Lung (tissue), 12 donors: ENCODE results near the gene HMGCL. TPM values are rescaled to one million over a fixed set of nuclear protein-coding genes. Genes with fewer than 3 reads are reported as not detected.

Experiments
- ATAC-seq: fragments of 200-7000 bp; cut with Tn5 transposase; one replicate; pipeline ENCODE4 v1.9.1; 2020; ENCODE audit warnings: moderate number of reproducible peaks; ENCODE audit not compliant: insufficient read depth, low FRiP score
- DNase-seq, 3 donors: peaks; one replicate each; pipeline ENCODE4 v3.0.0-alpha.2; 2013 to 2017
- H3K27ac ChIP-seq, 2 donors: one replicate each; pipeline ENCODE4 v1.5.1; 2013; ENCODE audit warnings: mild to moderate bottlenecking in 2 of 2, moderate library complexity in 2 of 2, control low read depth in 1 of 2, inconsistent platforms in 1 of 2, low read depth in 1 of 2, low read length in 1 of 2
- H3K27me3 ChIP-seq, 3 donors: one replicate each; pipeline ENCODE4 v1.5.1; 2013; ENCODE audit warnings: low read length in 2 of 3; ENCODE audit not compliant: control insufficient read depth in 3 of 3, insufficient read depth in 3 of 3
- H3K36me3 ChIP-seq, 4 donors: one replicate each; pipeline ENCODE4 v1.5.1; 2013; ENCODE audit warnings: low read length in 4 of 4, mild to moderate bottlenecking in 1 of 4, moderate library complexity in 1 of 4; ENCODE audit not compliant: control insufficient read depth in 4 of 4, insufficient read depth in 4 of 4
- H3K4me1 ChIP-seq, 5 donors: one replicate each; pipeline ENCODE4 v1.5.1; 2013; ENCODE audit warnings: low read length in 5 of 5, mild to moderate bottlenecking in 2 of 5, moderate library complexity in 1 of 5; ENCODE audit not compliant: control insufficient read depth in 5 of 5, insufficient read depth in 5 of 5
- H3K4me3 ChIP-seq: one replicate; pipeline ENCODE4 v1.5.1; 2013; ENCODE audit warnings: mild to moderate bottlenecking, control low read depth, moderate library complexity
- H3K9ac ChIP-seq, 2 donors: one replicate each; pipeline ENCODE4 v1.5.1; 2013; ENCODE audit warnings: low read length in 2 of 2, control low read depth in 1 of 2; ENCODE audit not compliant: insufficient read depth in 1 of 2
- H3K9me3 ChIP-seq, 4 donors: one replicate each; pipeline ENCODE4 v1.5.1; 2013; ENCODE audit warnings: low read length in 3 of 4, mild to moderate bottlenecking in 1 of 4, moderate library complexity in 1 of 4; ENCODE audit not compliant: control insufficient read depth in 4 of 4, insufficient read depth in 3 of 4
- CTCF ChIP-seq: IDR thresholded peaks from 2 replicates; pipeline ENCODE4 v1.5.1; 2012; ENCODE audit warnings: mild to moderate bottlenecking; ENCODE audit errors: control extremely low read depth, extremely low read depth
- WGBS, 2 donors: extraction: QIAGEN DNeasy Blood & Tissue Kit; methylation state at CpG; one replicate each; pipeline ENCODE4 v1.1.7; 2013; 5-methylcytosine and 5-hydroxymethylcytosine counted together
- polyA plus RNA-seq, 2 donors: library from polyadenylated mRNA; stranded (reverse); fragments of 200-250 nt; gene quantifications; one replicate each; pipeline ENCODE4 v1.2.1, GENCODE V29; 2013
- total RNA-seq, 2 donors: library from RNA; depleted of rRNA in 1 of 2; stranded (reverse); fragments of >200 nt in 1 of 2; gene quantifications; one replicate each; pipeline ENCODE4 v1.2.1, GENCODE V29; 2014 to 2021
- donor health status: control.
- donor health status: control.
- donor health status: Bipolar disorder and iron deficiency.
- donor health status: healthy.
- donor health status: DM: yes; HTN: yes; CAD: no.

Gene HMGCL
- total and polyA plus RNA-seq, 4 donors: 33.3 to 47.6 (median 43.9) TPM

GRCh38 chr1:23868557-23869016, 43.4 kb upstream of the HMGCL start:
- Histone ChIP-seq H3K36me3 (no peaks in the 10 kb centered on the region), H3K27ac (peak overlapping the region; percentile 71), H3K4me3 (no peak overlapping the region), H3K9me3 (no peaks in the 10 kb centered on the region), H3K4me1 (peaks cover 0 to 15% (median 11%) of the 10 kb centered on the region in 5 donors), H3K9ac (peak overlapping the region in 1 of 2 donors; percentile 69), H3K27me3 (peaks cover 0 to 2% (median 0%) of the 10 kb centered on the region in 3 donors)
- DNase-seq (no peak), ATAC-seq (peak; percentile 22)
- no peak for TF ChIP-seq CTCF
- 11 to 12% methylated on average over 20 of the region's 20 CpGs for WGBS, 2 donors

GRCh38 chr1:23867895-23868556, 42.8 kb upstream of the HMGCL start, which contains the start of gene FUCA1:
Gene FUCA1 (minus strand): TSS chr1:23868290. CDS start chr1:23868286, 4 bp downstream.
- no peaks in the 10 kb centered on the region for H3K36me3 ChIP-seq
- 0 to 1% methylated on average over 62 to 71 of the region's 71 CpGs for WGBS, 2 donors

GRCh38 chr1:23867542-23867894, 42.3 kb upstream of the HMGCL start:
- H3K27ac ChIP-seq: peak overlapping the region; percentile 74 to 87
- H3K9me3 ChIP-seq: no peaks in the 10 kb centered on the region
- TF ChIP-seq CTCF: no peak
- DNase-seq (no peak), ATAC-seq (no peak)
- H3K4me3 ChIP-seq: peak overlapping the region; percentile 81
- peaks cover 0 to 15% (median 11%) of the 10 kb centered on the region in 5 donors for H3K4me1 ChIP-seq
- H3K9ac ChIP-seq: peak overlapping the region in 1 of 2 donors; percentile 30
- peaks cover 0 to 2% (median under 1%) of the 10 kb centered on the region in 4 donors for H3K36me3 ChIP-seq
- WGBS, 2 donors: 4 to 5% methylated on average over 17 of the region's 17 CpGs
- H3K27me3 ChIP-seq: peaks cover 0 to 2% (median 0%) of the 10 kb centered on the region in 3 donors

More at GRCh38 chr1:23867895-23868556, 42.8 kb upstream of the HMGCL start, which contains the start of gene FUCA1:
- Histone ChIP-seq H3K4me3 (peak within 1 kb of the TSS; percentile 81), H3K27me3 (peaks cover 0 to 2% (median 0%) of the 10 kb centered on the region in 3 donors), H3K9ac (peak within 1 kb of the TSS in 1 of 2 donors; percentile 69), H3K9me3 (no peaks in the 10 kb centered on the region), H3K4me1 (peaks cover 0 to 15% (median 11%) of the 10 kb centered on the region in 5 donors), H3K27ac (peak within 1 kb of the TSS; percentile 74 to 87)
- DNase-seq (peak; percentile 92 to 96 (median 92)), ATAC-seq (peak; percentile 97)
- peak; percentile 66 for TF ChIP-seq CTCF
